GM12878 (cell line): ENCODE data around the gene UBE2E1. TPM values are rescaled to one million over a fixed set of nuclear protein-coding genes. Genes with fewer than 3 reads are reported as not detected.

ENCODE experiments used
- ATAC-seq: fragments of 200-7000 bp; cut with Tn5 transposase; 3 replicates; pipeline ENCODE4 v1.9.1; 2020; ENCODE audit warnings: mild to moderate bottlenecking, moderate library complexity
- BruUV-seq: library from RNA; stranded (reverse); fragments of 400-500 nt; replicated peaks from 2 replicates; lab custom pipeline; 2021; lab: Mats Ljungman, UMichigan
- CTCF ChIA-PET: fragments of 300-600 bp; sonication (Branson Sonifier 250); formaldehyde crosslinking; extraction: SDS; loops from one replicate; lab custom pipeline; 2021; ENCODE audit warnings: inconsistent platforms; lab: Yijun Ruan, JAX
- POLR2A ChIA-PET: fragments of 350-600 bp; formaldehyde crosslinking; extraction: SDS; loops from one replicate; lab custom pipeline; 2021; ENCODE audit warnings: inconsistent platforms; lab: Charles Lee
- RAD21 ChIA-PET: fragments of 300-600 bp; sonication (Branson Sonifier 250); formaldehyde crosslinking; loops from one replicate; lab custom pipeline; 2023; ENCODE audit warnings: antibody characterized with exemption; ENCODE audit not compliant: unreplicated experiment; lab: Charles Lee
- SMC1A ChIA-PET: fragments of 300-600 bp; sonication (Branson Sonifier 250); formaldehyde crosslinking; loops from one replicate; lab custom pipeline; 2023; ENCODE audit not compliant: unreplicated experiment, uncharacterized antibody; lab: Charles Lee
- DNase-seq: peaks from one replicate; pipeline ENCODE4 v3.0.0-alpha.2; 2011; ENCODE audit warnings: low read depth, low spot score
- FAIRE-seq: peaks from 3 replicates; lab custom pipeline; 2011; peaks lifted over from hg19 to GRCh38; lab: Jason Lieb, UNC
- H2AFZ ChIP-seq: 2 replicates; pipeline ENCODE4 v1.6.0; 2011; ENCODE audit warnings: low read depth, low read length, control low read depth; ENCODE audit not compliant: control insufficient read depth
- H3K27ac ChIP-seq: 2 replicates; pipeline ENCODE4 v1.5.1; 2011; ENCODE audit warnings: control low read depth; ENCODE audit not compliant: control insufficient read depth, insufficient read depth
- H3K27me3 ChIP-seq, 2 experiments: replicated peaks in 1 of 2; 2 replicates each; pipeline versions ENCODE4 v1.6.0 to v1.6.1; 2011; ENCODE audit warnings: low read length in 1 of 2; ENCODE audit not compliant: control insufficient read depth in 2 of 2, insufficient read depth in 2 of 2
- H3K36me3 ChIP-seq, 2 experiments: 2 replicates each; pipeline ENCODE4 v1.5.1; 2011; ENCODE audit warnings: low read length in 1 of 2; ENCODE audit not compliant: control insufficient read depth in 2 of 2, insufficient read depth in 2 of 2
- H3K4me1 ChIP-seq: 2 replicates; pipeline ENCODE4 v1.6.1; 2011; ENCODE audit warnings: mild to moderate bottlenecking, low read length, moderate library complexity, mixed read lengths; ENCODE audit not compliant: control insufficient read depth, insufficient read depth
- H3K4me2 ChIP-seq: 2 replicates; pipeline ENCODE4 v1.6.0; 2011; ENCODE audit warnings: control low read depth; ENCODE audit not compliant: control insufficient read depth, insufficient read depth
- H3K4me3 ChIP-seq: fragments of 200-600 bp; sonication (generic); 2 replicates; pipeline ENCODE4 v1.5.1; 2016
- H3K79me2 ChIP-seq: 2 replicates; pipeline ENCODE4 v1.6.0; 2011; ENCODE audit warnings: low read length; ENCODE audit not compliant: control insufficient read depth, insufficient read depth
- H3K9ac ChIP-seq: 2 replicates; pipeline ENCODE4 v1.8.0; 2011; ENCODE audit warnings: low read length, control low read depth, mixed read lengths; ENCODE audit not compliant: control insufficient read depth, insufficient read depth
- H3K9me3 ChIP-seq: replicated peaks from 3 replicates; pipeline ENCODE4 v1.5.1; 2011; ENCODE audit warnings: mild to moderate bottlenecking, low read length; ENCODE audit not compliant: control insufficient read depth, insufficient read depth
- H4K20me1 ChIP-seq: 2 replicates; pipeline ENCODE4 v1.6.0; 2011; ENCODE audit not compliant: control insufficient read depth, insufficient read depth
- ASH2L ChIP-seq: fragments of 300-600, 200-600 bp; sonication (generic); IDR thresholded peaks from 2 replicates; pipeline ENCODE4 v1.6.1; 2017; ENCODE audit warnings: low read depth, mild to moderate bottlenecking, borderline replicate concordance
- ATF3 ChIP-seq: IDR thresholded peaks from 2 replicates; pipeline ENCODE4 v1.6.1; 2011; ENCODE audit warnings: low read depth, mild to moderate bottlenecking, low read length, moderate library complexity, borderline replicate concordance; ENCODE audit errors: extremely low read depth
- CBX3 ChIP-seq: fragments of 200-600 bp; sonication (generic); IDR thresholded peaks from 2 replicates; pipeline ENCODE4 v1.6.1; 2016; ENCODE audit warnings: low read depth, borderline replicate concordance
- CTCF ChIP-seq, 3 experiments: IDR thresholded peaks in 2 of 3; conservative IDR thresholded peaks in 1 of 3; 2 replicates each; pipeline ENCODE4 v1.5.1; 2011; ENCODE audit warnings: low read depth in 3 of 3, low read length in 3 of 3, mild to moderate bottlenecking in 3 of 3, control low read depth in 2 of 3, moderate library complexity in 2 of 3, inconsistent platforms in 1 of 3, mixed read lengths in 1 of 3; ENCODE audit not compliant: control insufficient read depth in 2 of 3, insufficient read depth in 1 of 3; ENCODE audit errors: extremely low read depth in 1 of 3
- RAD21 ChIP-seq: IDR thresholded peaks from 2 replicates; pipeline ENCODE4 v1.6.1; 2011; ENCODE audit warnings: mild to moderate bottlenecking, low read depth, low read length, moderate library complexity; ENCODE audit not compliant: insufficient read depth
- SMARCA5 ChIP-seq: fragments of 450-650 bp; IDR thresholded peaks from 2 replicates; pipeline ENCODE4 v1.6.1; 2017; ENCODE audit warnings: mild to moderate bottlenecking
- STAT1 ChIP-seq: fragments of 450-650 bp; conservative IDR thresholded peaks from 2 replicates; pipeline ENCODE4 v1.6.1; 2014; ENCODE audit warnings: antibody characterized with exemption, mild to moderate bottlenecking
- USF2 ChIP-seq: IDR thresholded peaks from 2 replicates; pipeline ENCODE4 v1.6.1; 2011; ENCODE audit warnings: low read depth, low read length, improper control_type of control experiment, borderline replicate concordance
- ZNF24 ChIP-seq: fragments of 450-650 bp; IDR thresholded peaks from 2 replicates; pipeline ENCODE4 v1.6.1; 2017; ENCODE audit warnings: antibody characterized with exemption, mild to moderate bottlenecking
- WGBS: methylation state at CpG from one replicate; pipeline ENCODE4 v1.1.6; 2016; ENCODE audit warnings: low lambda C conversion rate; ENCODE audit not compliant: insufficient replicate concordance, insufficient coverage; ENCODE audit errors: missing lambda C conversion rate; 5-methylcytosine and 5-hydroxymethylcytosine counted together
- in situ Hi-C: fragments of 300-500 bp; cut with MboI; formaldehyde crosslinking; loops from 9 replicates; pipeline ENCODE4 v1.14.3; 2018; ENCODE audit warnings: mixed read lengths
- intact Hi-C: fragments of 100-400 bp; cut with micrococcal nuclease; formaldehyde crosslinking; loops from one replicate; pipeline ENCODE4 v1.14.2; 2022; ENCODE audit not compliant: unreplicated experiment
- polyA plus RNA-seq, 11 experiments: library from polyadenylated mRNA; depleted of rRNA in 4 of 11; unstranded in 6 of 11; stranded (reverse) in 5 of 11; fragments of >200 nt; fragmentation: Nextera tagmentation in 4 of 11; fragmentation: Illumina TruSeq in 1 of 11; extraction: Ambion mirVana in 4 of 11; extraction: Trizol in 1 of 11; gene quantifications; 1 replicate in 1 of 11; 2 replicates in 10 of 11; pipeline versions ENCODE4 v1.2.1 to v1.2.3, GENCODE V29; 2011 to 2016; ENCODE audit warnings: inconsistent platforms in 2 of 11, missing spikeins in 2 of 11, low read depth in 1 of 11
- total RNA-seq, 4 experiments: library from RNA; depleted of rRNA in 3 of 4; stranded (reverse); fragments of >200 nt in 3 of 4; fragmentation: Illumina TruSeq in 1 of 4; extraction: Trizol in 1 of 4; gene quantifications; 2 replicates each; pipeline versions ENCODE4 v1.2.1 to v1.2.3, GENCODE V29; 2013 to 2021

The UBE2E1 gene
- total and polyA plus RNA-seq, 10 of the 15 experiments (the other 5 are each of a cell fraction or from before 2014, with no cell fraction given), result 18.7 to 425 (median 147) TPM

GRCh38 chr3:23926736-23927135, 121.0 kb downstream of the UBE2E1 start:
- no peak overlapping the region for H3K9ac ChIP-seq
- H3K27me3 ChIP-seq, result no peaks in the 10 kb centered on the region
- TF ChIP-seq SMARCA5, result no peak
- TF ChIP-seq CTCF (IDR thresholded peaks at IDR 0.05 in 2 of 3, conservative IDR thresholded peaks at IDR 0.05 in 1 of 3; ENCODE audit: control insufficient read depth in 2 of 3, extremely low read depth in 1 of 3, insufficient read depth in 1 of 3, low read depth in 3 of 3, low read length in 3 of 3), result peak in 1 of 3 experiments; percentile 33; a peak in 2 of 6 replicates
- peak; percentile 13; the same call in 1 of the 2 replicates for TF ChIP-seq RAD21
- RAD21 ChIA-PET, result interaction anchor here (0.8 to 1.3 kb wide), 2 partner anchors 35 to 71 kb away, joined by 3 to 5 read pairs; no protein-coding TSS in a partner anchor
- H3K9me3 ChIP-seq, result no peaks in the 10 kb centered on the region
- H3K27ac ChIP-seq, result no peak overlapping the region
- BruUV-seq, result no TSS peak
- in situ Hi-C loops, result loop anchor here (25.0 kb wide), 1 partner anchor 1861 kb away; the partner anchor contains the start of genes NGLY1 and OXSM
- H4K20me1 ChIP-seq, result no peaks in the 10 kb centered on the region
- CTCF ChIA-PET, result interaction anchor here (1.2 to 2.5 kb wide), 3 partner anchors 8 to 93 kb away, joined by 3 to 7 read pairs (median 4); no protein-coding TSS in a partner anchor
- intact Hi-C loops, result no loop called here
- no peak overlapping the region for H3K4me2 ChIP-seq
- WGBS, result 78% methylated on average over 3 of the region's 3 CpGs
- SMC1A ChIA-PET, result interaction anchor here (0.8 to 1.1 kb wide), 5 partner anchors 14 to 311 kb away, joined by 3 to 4 read pairs (median 3); no protein-coding TSS in a partner anchor
- no peaks in the 10 kb centered on the region for H3K4me1 ChIP-seq
- POLR2A ChIA-PET, result no interaction called here
- DNase-seq, result no peak
- no peak overlapping the region for H2AFZ ChIP-seq
- no peak overlapping the region for H3K4me3 ChIP-seq
- no peak for FAIRE-seq
- H3K36me3 ChIP-seq, result no peaks in the 10 kb centered on the region
- no peak for ATAC-seq
- H3K79me2 ChIP-seq, result no peaks in the 10 kb centered on the region

GRCh38 chr3:23928524-23928923, 122.8 kb downstream of the UBE2E1 start:
- H3K4me1 ChIP-seq, result no peaks in the 10 kb centered on the region
- H3K79me2 ChIP-seq, result no peaks in the 10 kb centered on the region
- no peaks in the 10 kb centered on the region for H3K36me3 ChIP-seq
- no peak overlapping the region for H3K27ac ChIP-seq
- ChIA-PET RAD21 (no interaction called here), SMC1A (interaction anchor here (1.7 kb wide), 1 partner anchor 12 kb away, joined by 4 read pairs; the partner anchor contains the start of genes NKIRAS1 and RPL15), CTCF (interaction anchor here (0.6 to 2.5 kb wide), 2 partner anchors 40 to 639 kb away, joined by 3 to 7 read pairs; no protein-coding TSS in a partner anchor), POLR2A (no interaction called here)
- in situ Hi-C loops (loop anchor here (25.0 kb wide), 1 partner anchor 1859 kb away; the partner anchor contains the start of genes NGLY1 and OXSM), intact Hi-C loops (no loop called here)
- no peaks in the 10 kb centered on the region for H3K27me3 ChIP-seq
- ATAC-seq, result no peak
- no peak overlapping the region for H2AFZ ChIP-seq
- no peaks in the 10 kb centered on the region for H4K20me1 ChIP-seq
- TF ChIP-seq STAT1, result no peak
- TF ChIP-seq ZNF24, result no peak
- TF ChIP-seq ASH2L, result no peak
- TF ChIP-seq USF2, result no peak
- TF ChIP-seq ATF3, result no peak
- TF ChIP-seq CBX3, result no peak
- 56% methylated on average over 6 of the region's 8 CpGs for WGBS
- FAIRE-seq, result no peak
- H3K4me2 ChIP-seq, result no peak overlapping the region
- no peak overlapping the region for H3K9ac ChIP-seq
- BruUV-seq, result no TSS peak
- DNase-seq, result no peak
- H3K9me3 ChIP-seq, result no peaks in the 10 kb centered on the region
- H3K4me3 ChIP-seq, result no peak overlapping the region
